Mucosa of descending colon (tissue), 3 donors: ENCODE measurements around the gene STON2. TPM values are rescaled to one million over a fixed set of nuclear protein-coding genes. Genes with fewer than 3 reads are reported as not detected.

Experiments used
- ATAC-seq: fragments of 200-7000 bp; cut with Tn5 transposase; one replicate; pipeline ENCODE4 v1.9.1; 2020; ENCODE audit warnings: mild to moderate bottlenecking, moderate library complexity
- DNase-seq, 3 donors: peaks; one replicate each; pipeline ENCODE4 v3.0.0-alpha.2; 2020
- H3K36me3 ChIP-seq: fragments of 200-600 bp; one replicate; pipeline ENCODE4 v1.8.0; 2021; ENCODE audit warnings: low read depth, mild to moderate bottlenecking
- H3K4me1 ChIP-seq: fragments of 200-600 bp; one replicate; pipeline ENCODE4 v1.8.0; 2021; ENCODE audit warnings: low read depth, mild to moderate bottlenecking
- H3K4me3 ChIP-seq: fragments of 200-600 bp; one replicate; pipeline ENCODE4 v1.8.0; 2021; ENCODE audit warnings: mild to moderate bottlenecking
- H3K9me3 ChIP-seq: fragments of 200-600 bp; one replicate; pipeline ENCODE4 v1.8.0; 2021; ENCODE audit warnings: mild to moderate bottlenecking
- CTCF ChIP-seq: fragments of 200-600 bp; IDR thresholded peaks from one replicate; pipeline ENCODE4 v1.8.0; 2022; ENCODE audit warnings: antibody characterized with exemption, mild to moderate bottlenecking
- intact Hi-C, 2 donors: fragments of 100-400 bp; cut with DNase I in 1 of 2; cut with micrococcal nuclease in 1 of 2; formaldehyde crosslinking; loops; one replicate each; pipeline versions ENCODE4 v1.11.0 to v1.11.1; 2022; cut with DNase I, micrococcal nuclease
- total RNA-seq, 3 donors: library from RNA; stranded (reverse); fragmentation: NEBNext Ultra II Directional in 2 of 3; extraction: Animal tissue kit (Norgen Biotek cat#: 25700) in 2 of 3; gene quantifications; one replicate each; pipeline versions ENCODE4 v1.2.1 to v1.2.4, GENCODE V29; 2021 to 2023
- donor health status: DM: no; HTN: no; CAD: no; lungs with moderate emphysema.
- donor health status: DM: no; HTN: no; CAD: no.
- donor health status: DM: no; HTN: yes; CAD: no.

The STON2 gene
- total RNA-seq, 3 donors from 2014 or later = 17.1 to 31.1 (median 20.7) TPM

- no peak overlapping the region for H3K4me3 ChIP-seq
- no peak for DNase-seq
- no peaks in the 10 kb centered on the region for H3K4me1 ChIP-seq
- intact Hi-C loops = no loop called here
- H3K36me3 ChIP-seq = no peaks in the 10 kb centered on the region
- no peaks in the 10 kb centered on the region for H3K9me3 ChIP-seq
- TF ChIP-seq CTCF = no peak
- ATAC-seq = no peak
These were observed 54.3 kb downstream of the STON2 start for GRCh38 chr14:81345781-81346180.

GRCh38 chr14:81344481-81345160, 55.5 kb downstream of the STON2 start:
- no peak overlapping the region for H3K4me3 ChIP-seq
- H3K36me3 ChIP-seq = no peaks in the 10 kb centered on the region
- DNase-seq (no peak), ATAC-seq (no peak)
- H3K9me3 ChIP-seq = no peaks in the 10 kb centered on the region
- intact Hi-C loops = no loop called here
- no peak for TF ChIP-seq CTCF
- H3K4me1 ChIP-seq = no peaks in the 10 kb centered on the region

- no peak overlapping the region for H3K4me3 ChIP-seq
- intact Hi-C loops = no loop called here
- H3K36me3 ChIP-seq = no peaks in the 10 kb centered on the region
- no peaks in the 10 kb centered on the region for H3K4me1 ChIP-seq
- no peak for TF ChIP-seq CTCF
- ATAC-seq = no peak
- H3K9me3 ChIP-seq = no peaks in the 10 kb centered on the region
- DNase-seq = no peak
These were observed 56.4 kb downstream of the STON2 start for GRCh38 chr14:81343701-81344100.

- no peak for ATAC-seq
- intact Hi-C loops = no loop called here
- Histone ChIP-seq H3K4me1 (no peaks in the 10 kb centered on the region), H3K4me3 (no peak overlapping the region), H3K36me3 (no peaks in the 10 kb centered on the region), H3K9me3 (no peaks in the 10 kb centered on the region)
- no peak for DNase-seq
- no peak for TF ChIP-seq CTCF
These were observed 57.1 kb downstream of the STON2 start for GRCh38 chr14:81342850-81343580.

GRCh38 chr14:81341781-81342180, 58.3 kb downstream of the STON2 start:
- H3K9me3 ChIP-seq = no peaks in the 10 kb centered on the region
- H3K4me1 ChIP-seq = no peaks in the 10 kb centered on the region
- intact Hi-C loops = no loop called here
- DNase-seq (no peak), ATAC-seq (no peak)
- no peaks in the 10 kb centered on the region for H3K36me3 ChIP-seq
- H3K4me3 ChIP-seq = no peak overlapping the region
- TF ChIP-seq CTCF = no peak
